SJCRH30 (cell line): ENCODE results near the gene CRTAC1. TPM values are rescaled to one million over a fixed set of nuclear protein-coding genes. Genes with fewer than 3 reads are reported as not detected.

ENCODE experiments used
- total RNA-seq: library from RNA; depleted of rRNA; stranded (reverse); fragments of >200 nt; shearing (Covaris generic); gene quantifications from 2 replicates; pipeline ENCODE4 v1.2.3, GENCODE V29; 2014; rRNA removed

The CRTAC1 gene
- total RNA-seq, 1 experiment from 2014 or later = not detected

Other genes starting within 250 kb of the CRTAC1 start
- gene GOLGA7B, start 180.8 kb downstream of the CRTAC1 start, total RNA-seq = 0.35 and 0.93 TPM in 2 replicates
- gene R3HCC1L, start 104.0 kb upstream of the CRTAC1 start, total RNA-seq = 28.7 and 30.6 TPM in 2 replicates
- 8.1 and 8.7 TPM in 2 replicates for gene LOXL4, start 237.6 kb upstream of the CRTAC1 start, total RNA-seq